Upper lobe of right lung (tissue), 1 donor: Measurements from ENCODE around the gene HMSD. TPM values are rescaled to one million over a fixed set of nuclear protein-coding genes. Genes with fewer than 3 reads are reported as not detected.

ENCODE experiments used
- ATAC-seq: fragments of 200-7000 bp; cut with Tn5 transposase; one replicate; pipeline ENCODE4 v1.9.1; 2020; ENCODE audit warnings: mild to moderate bottlenecking, moderate library complexity
- DNase-seq: peaks from one replicate; pipeline ENCODE4 v3.0.0-alpha.2; 2020
- H3K27ac ChIP-seq: fragments of 200-600 bp; one replicate; pipeline ENCODE4 v1.8.0; 2022
- H3K27me3 ChIP-seq: fragments of 200-600 bp; one replicate; pipeline ENCODE4 v1.8.0; 2022; ENCODE audit warnings: mild to moderate bottlenecking
- H3K36me3 ChIP-seq: fragments of 200-600 bp; one replicate; pipeline ENCODE4 v1.8.0; 2022
- H3K4me1 ChIP-seq: fragments of 200-600 bp; one replicate; pipeline ENCODE4 v1.8.0; 2022
- H3K4me3 ChIP-seq: fragments of 200-600 bp; one replicate; pipeline ENCODE4 v1.8.0; 2022; ENCODE audit warnings: mild to moderate bottlenecking
- H3K9me3 ChIP-seq: fragments of 200-600 bp; one replicate; pipeline ENCODE4 v1.8.0; 2022
- intact Hi-C: fragments of 100-400 bp; cut with DNase I; formaldehyde crosslinking; loops from one replicate; pipeline ENCODE4 v1.11.0; 2022
- total RNA-seq: library from RNA; stranded (reverse); fragmentation: NEBNext Ultra II Directional; extraction: Animal tissue kit (Norgen Biotek cat#: 25700); gene quantifications from one replicate; pipeline ENCODE4 v1.2.1, GENCODE V29; 2021
- TF ChIP-seq, protein P1 (sequence below): fragments of 200-600 bp; IDR thresholded peaks from one replicate; pipeline ENCODE4 v1.8.0; 2022; ENCODE audit warnings: antibody characterized with exemption
- donor health status: DM: no; HTN: yes; CAD: no; lungs with severe emphysema.

HMSD gene
- total RNA-seq, 1 donor from 2014 or later, result 2.1 TPM

DNA sequence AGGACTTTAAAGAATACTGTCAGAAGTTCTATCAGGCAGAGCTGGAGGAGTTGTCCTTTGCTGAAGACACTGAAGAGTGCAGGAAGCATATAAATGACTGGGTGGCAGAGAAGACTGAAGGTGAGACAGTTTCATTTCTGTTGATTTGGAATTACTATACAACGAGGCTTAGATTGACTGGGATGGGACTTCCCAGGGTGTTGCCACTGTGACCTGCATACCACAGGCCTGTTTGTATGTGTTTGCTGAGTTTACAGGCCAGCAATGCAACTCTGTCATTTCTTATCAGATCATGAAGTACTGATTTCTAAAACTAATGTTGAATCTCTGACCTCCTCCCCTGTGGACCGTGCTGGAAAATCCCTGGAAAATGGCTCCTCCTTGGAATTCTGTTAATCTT lies 32.6 kb downstream of the HMSD start:
- TF ChIP-seq, protein P1, sequence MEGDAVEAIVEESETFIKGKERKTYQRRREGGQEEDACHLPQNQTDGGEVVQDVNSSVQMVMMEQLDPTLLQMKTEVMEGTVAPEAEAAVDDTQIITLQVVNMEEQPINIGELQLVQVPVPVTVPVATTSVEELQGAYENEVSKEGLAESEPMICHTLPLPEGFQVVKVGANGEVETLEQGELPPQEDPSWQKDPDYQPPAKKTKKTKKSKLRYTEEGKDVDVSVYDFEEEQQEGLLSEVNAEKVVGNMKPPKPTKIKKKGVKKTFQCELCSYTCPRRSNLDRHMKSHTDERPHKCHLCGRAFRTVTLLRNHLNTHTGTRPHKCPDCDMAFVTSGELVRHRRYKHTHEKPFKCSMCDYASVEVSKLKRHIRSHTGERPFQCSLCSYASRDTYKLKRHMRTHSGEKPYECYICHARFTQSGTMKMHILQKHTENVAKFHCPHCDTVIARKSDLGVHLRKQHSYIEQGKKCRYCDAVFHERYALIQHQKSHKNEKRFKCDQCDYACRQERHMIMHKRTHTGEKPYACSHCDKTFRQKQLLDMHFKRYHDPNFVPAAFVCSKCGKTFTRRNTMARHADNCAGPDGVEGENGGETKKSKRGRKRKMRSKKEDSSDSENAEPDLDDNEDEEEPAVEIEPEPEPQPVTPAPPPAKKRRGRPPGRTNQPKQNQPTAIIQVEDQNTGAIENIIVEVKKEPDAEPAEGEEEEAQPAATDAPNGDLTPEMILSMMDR, result no peak
- Histone ChIP-seq H3K27me3 (no peaks in the 10 kb centered on the region), H3K4me3 (no peak overlapping the region), H3K9me3 (no peaks in the 10 kb centered on the region), H3K36me3 (peaks cover 55% of the 10 kb centered on the region), H3K4me1 (no peaks in the 10 kb centered on the region), H3K27ac (no peak overlapping the region)
- intact Hi-C loops, result no loop called here
- no peak for ATAC-seq
- no peak for DNase-seq

DNA sequence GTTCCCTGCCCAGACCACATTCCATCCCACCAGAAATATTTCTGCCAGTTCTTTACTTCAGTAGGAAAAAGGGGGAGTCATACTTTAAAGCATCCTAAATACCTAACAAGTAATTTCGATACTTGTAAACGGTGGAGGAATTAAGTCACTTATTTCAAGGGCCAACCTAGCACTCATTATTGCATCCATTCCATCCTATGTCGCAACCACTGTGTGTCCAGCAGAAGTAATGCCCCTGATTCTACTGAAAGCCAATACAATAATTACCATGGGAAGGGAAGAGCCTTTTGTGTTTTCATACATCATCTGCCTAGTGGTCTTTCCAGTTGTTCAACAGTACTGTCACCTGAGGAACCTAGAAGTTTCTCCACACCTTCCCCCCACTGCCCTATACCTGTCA lies 33.3 kb downstream of the HMSD start:
- ATAC-seq (no peak), DNase-seq (no peak)
- Histone ChIP-seq H3K27ac (no peak overlapping the region), H3K27me3 (no peaks in the 10 kb centered on the region), H3K9me3 (no peaks in the 10 kb centered on the region), H3K4me1 (no peaks in the 10 kb centered on the region), H3K36me3 (peaks cover 61% of the 10 kb centered on the region), H3K4me3 (no peak overlapping the region)
- TF ChIP-seq, protein P1, result no peak
- intact Hi-C loops, result no loop called here

DNA sequence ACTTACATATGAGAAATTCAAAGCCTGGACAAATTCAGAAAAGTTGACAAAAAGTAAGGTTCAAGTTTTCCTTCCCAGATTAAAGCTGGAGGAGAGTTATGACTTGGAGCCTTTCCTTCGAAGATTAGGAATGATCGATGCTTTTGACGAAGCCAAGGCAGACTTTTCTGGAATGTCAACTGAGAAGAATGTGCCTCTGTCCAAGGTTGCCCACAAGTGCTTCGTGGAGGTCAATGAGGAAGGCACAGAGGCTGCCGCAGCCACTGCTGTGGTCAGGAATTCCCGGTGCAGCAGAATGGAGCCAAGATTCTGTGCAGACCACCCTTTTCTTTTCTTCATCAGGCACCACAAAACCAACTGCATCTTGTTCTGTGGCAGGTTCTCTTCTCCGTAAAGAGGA lies 37.8 kb downstream of the HMSD start:
- intact Hi-C loops, result no loop called here
- TF ChIP-seq, protein P1, result no peak
- no peak for ATAC-seq
- no peaks in the 10 kb centered on the region for H3K4me1 ChIP-seq
- H3K4me3 ChIP-seq, result no peak overlapping the region
- no peak for DNase-seq
- H3K36me3 ChIP-seq, result peaks cover 61% of the 10 kb centered on the region
- H3K27ac ChIP-seq, result no peak overlapping the region
- no peaks in the 10 kb centered on the region for H3K27me3 ChIP-seq
- no peaks in the 10 kb centered on the region for H3K9me3 ChIP-seq

DNA sequence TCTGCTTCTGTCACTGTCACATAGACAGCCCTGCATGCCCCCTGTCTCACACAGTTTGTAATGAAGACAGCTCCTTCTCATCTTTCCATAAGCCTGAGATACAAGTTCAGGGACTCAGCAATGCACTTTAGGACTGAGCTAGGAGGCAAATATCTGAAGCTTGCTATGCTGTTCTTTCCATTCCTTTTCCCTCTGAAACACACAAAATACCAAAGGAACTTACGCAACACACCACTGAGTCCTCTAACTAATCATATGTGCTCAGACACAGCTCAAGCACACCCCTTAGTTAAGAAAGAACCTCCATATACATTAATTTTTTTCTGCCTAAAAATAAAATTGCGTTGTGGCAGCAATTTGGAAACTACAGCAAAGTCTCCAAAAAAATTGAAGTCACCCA lies 38.6 kb downstream of the HMSD start:
- no peak for DNase-seq
- intact Hi-C loops, result no loop called here
- Histone ChIP-seq H3K36me3 (peaks cover 52% of the 10 kb centered on the region), H3K4me1 (no peaks in the 10 kb centered on the region), H3K9me3 (no peaks in the 10 kb centered on the region), H3K27me3 (no peaks in the 10 kb centered on the region), H3K4me3 (no peak overlapping the region), H3K27ac (no peak overlapping the region)
- ATAC-seq, result no peak
- TF ChIP-seq, protein P1, result no peak

DNA sequence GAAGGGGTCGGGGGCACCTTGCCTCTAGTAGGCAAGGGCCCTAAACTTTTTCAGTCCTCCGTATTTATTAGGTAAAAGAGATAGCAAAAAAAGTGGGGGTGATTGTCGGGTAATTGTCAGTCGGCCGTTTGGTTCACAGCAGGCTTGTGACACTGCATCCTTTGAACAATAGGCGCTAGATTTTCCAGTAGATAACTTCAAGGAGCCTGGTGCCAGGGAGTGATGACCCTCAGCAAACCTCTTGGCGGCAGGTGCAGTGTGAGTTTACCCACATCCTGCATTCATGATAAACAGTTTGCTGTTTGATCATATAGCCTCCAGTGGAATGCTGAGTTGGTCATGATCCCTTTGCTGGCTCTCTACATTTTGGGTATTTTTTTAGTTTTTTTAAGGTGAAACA lies 43.6 kb downstream of the HMSD start:
- no peak for ATAC-seq
- no peak for DNase-seq
- TF ChIP-seq, protein P1, result no peak
- Histone ChIP-seq H3K27me3 (no peaks in the 10 kb centered on the region), H3K4me3 (no peak overlapping the region), H3K36me3 (peaks cover 8% of the 10 kb centered on the region), H3K4me1 (no peaks in the 10 kb centered on the region), H3K27ac (no peak overlapping the region), H3K9me3 (no peaks in the 10 kb centered on the region)
- intact Hi-C loops, result no loop called here

DNA sequence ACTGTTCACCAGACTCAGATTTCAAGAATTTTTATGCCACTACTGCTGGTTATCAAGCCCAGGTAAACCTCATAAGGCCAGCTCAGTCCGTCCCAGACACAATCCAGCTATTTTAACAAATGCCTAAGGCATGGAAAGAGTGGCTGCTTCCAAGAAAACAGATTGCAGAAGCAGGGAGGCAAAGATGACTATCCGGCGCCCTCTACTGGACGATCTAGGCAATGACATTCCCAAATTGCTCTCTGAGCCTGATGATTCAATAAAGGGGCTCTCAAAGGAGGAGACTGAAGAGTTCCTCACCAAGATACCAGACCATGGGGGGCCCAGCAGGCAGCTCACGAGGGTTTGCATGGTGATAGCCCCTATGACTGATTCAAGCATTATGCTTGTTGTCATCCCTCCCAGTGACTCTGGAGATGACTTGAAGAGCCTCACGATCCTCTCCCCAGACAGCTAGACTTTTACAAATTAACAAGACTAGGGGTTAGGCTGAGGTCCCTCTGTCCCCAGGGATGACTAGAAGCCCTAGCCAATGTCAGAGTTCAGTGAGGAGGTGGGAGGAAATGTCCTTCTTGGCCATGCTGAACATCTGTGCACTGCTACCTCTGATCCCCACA lies 45.8 kb downstream of the HMSD start:
- Histone ChIP-seq H3K4me3 (no peak overlapping the region), H3K27me3 (no peaks in the 10 kb centered on the region), H3K27ac (no peak overlapping the region), H3K36me3 (no peaks in the 10 kb centered on the region), H3K4me1 (no peaks in the 10 kb centered on the region), H3K9me3 (no peaks in the 10 kb centered on the region)
- ATAC-seq (peak; percentile 86), DNase-seq (no peak)
- TF ChIP-seq, protein P1, result peak; percentile 95
- intact Hi-C loops, result no loop called here
